GM12878 (cell line): Measurements from ENCODE around the gene NT5C. TPM values are rescaled to one million over a fixed set of nuclear protein-coding genes. Genes with fewer than 3 reads are reported as not detected.

Experiments used
- ATAC-seq: fragments of 200-7000 bp; cut with Tn5 transposase; 3 replicates; pipeline ENCODE4 v1.9.1; 2020; ENCODE audit warnings: mild to moderate bottlenecking, moderate library complexity
- BruUV-seq: library from RNA; stranded (reverse); fragments of 400-500 nt; replicated peaks from 2 replicates; lab custom pipeline; 2021; lab: Mats Ljungman, UMichigan
- CTCF ChIA-PET: fragments of 300-600 bp; sonication (Branson Sonifier 250); formaldehyde crosslinking; extraction: SDS; loops from one replicate; lab custom pipeline; 2021; ENCODE audit warnings: inconsistent platforms; lab: Yijun Ruan, JAX
- POLR2A ChIA-PET: fragments of 350-600 bp; formaldehyde crosslinking; extraction: SDS; loops from one replicate; lab custom pipeline; 2021; ENCODE audit warnings: inconsistent platforms; lab: Charles Lee
- RAD21 ChIA-PET: fragments of 300-600 bp; sonication (Branson Sonifier 250); formaldehyde crosslinking; loops from one replicate; lab custom pipeline; 2023; ENCODE audit warnings: antibody characterized with exemption; ENCODE audit not compliant: unreplicated experiment; lab: Charles Lee
- SMC1A ChIA-PET: fragments of 300-600 bp; sonication (Branson Sonifier 250); formaldehyde crosslinking; loops from one replicate; lab custom pipeline; 2023; ENCODE audit not compliant: unreplicated experiment, uncharacterized antibody; lab: Charles Lee
- DNase-seq: peaks from one replicate; pipeline ENCODE4 v3.0.0-alpha.2; 2011; ENCODE audit warnings: low read depth, low spot score
- FAIRE-seq: peaks from 3 replicates; lab custom pipeline; 2011; peaks lifted over from hg19 to GRCh38; lab: Jason Lieb, UNC
- H2AFZ ChIP-seq: 2 replicates; pipeline ENCODE4 v1.6.0; 2011; ENCODE audit warnings: low read depth, low read length, control low read depth; ENCODE audit not compliant: control insufficient read depth
- H3K27ac ChIP-seq: 2 replicates; pipeline ENCODE4 v1.5.1; 2011; ENCODE audit warnings: control low read depth; ENCODE audit not compliant: control insufficient read depth, insufficient read depth
- H3K27me3 ChIP-seq, 2 experiments: replicated peaks in 1 of 2; 2 replicates each; pipeline versions ENCODE4 v1.6.0 to v1.6.1; 2011; ENCODE audit warnings: low read length in 1 of 2; ENCODE audit not compliant: control insufficient read depth in 2 of 2, insufficient read depth in 2 of 2
- H3K36me3 ChIP-seq, 2 experiments: 2 replicates each; pipeline ENCODE4 v1.5.1; 2011; ENCODE audit warnings: low read length in 1 of 2; ENCODE audit not compliant: control insufficient read depth in 2 of 2, insufficient read depth in 2 of 2
- H3K4me1 ChIP-seq: 2 replicates; pipeline ENCODE4 v1.6.1; 2011; ENCODE audit warnings: mild to moderate bottlenecking, low read length, moderate library complexity, mixed read lengths; ENCODE audit not compliant: control insufficient read depth, insufficient read depth
- H3K4me2 ChIP-seq: 2 replicates; pipeline ENCODE4 v1.6.0; 2011; ENCODE audit warnings: control low read depth; ENCODE audit not compliant: control insufficient read depth, insufficient read depth
- H3K4me3 ChIP-seq: fragments of 200-600 bp; sonication (generic); 2 replicates; pipeline ENCODE4 v1.5.1; 2016
- H3K79me2 ChIP-seq: 2 replicates; pipeline ENCODE4 v1.6.0; 2011; ENCODE audit warnings: low read length; ENCODE audit not compliant: control insufficient read depth, insufficient read depth
- H3K9ac ChIP-seq: 2 replicates; pipeline ENCODE4 v1.8.0; 2011; ENCODE audit warnings: low read length, control low read depth, mixed read lengths; ENCODE audit not compliant: control insufficient read depth, insufficient read depth
- H3K9me3 ChIP-seq: replicated peaks from 3 replicates; pipeline ENCODE4 v1.5.1; 2011; ENCODE audit warnings: mild to moderate bottlenecking, low read length; ENCODE audit not compliant: control insufficient read depth, insufficient read depth
- H4K20me1 ChIP-seq: 2 replicates; pipeline ENCODE4 v1.6.0; 2011; ENCODE audit not compliant: control insufficient read depth, insufficient read depth
- BACH1 ChIP-seq: fragments of 450-650 bp; IDR thresholded peaks from 2 replicates; pipeline ENCODE4 v1.6.1; 2017; ENCODE audit warnings: mild to moderate bottlenecking, borderline replicate concordance
- BHLHE40 ChIP-seq, 2 experiments: fragments of 450-650 bp in 1 of 2; IDR thresholded peaks; 2 replicates each; pipeline ENCODE4 v1.6.1; 2011 to 2017; ENCODE audit warnings: low read depth in 2 of 2, borderline replicate concordance in 1 of 2, improper control_type of control experiment in 1 of 2, low read length in 1 of 2, mild to moderate bottlenecking in 1 of 2
- CTCF ChIP-seq, 3 experiments: IDR thresholded peaks in 2 of 3; conservative IDR thresholded peaks in 1 of 3; 2 replicates each; pipeline ENCODE4 v1.5.1; 2011; ENCODE audit warnings: low read depth in 3 of 3, low read length in 3 of 3, mild to moderate bottlenecking in 3 of 3, control low read depth in 2 of 3, moderate library complexity in 2 of 3, inconsistent platforms in 1 of 3, mixed read lengths in 1 of 3; ENCODE audit not compliant: control insufficient read depth in 2 of 3, insufficient read depth in 1 of 3; ENCODE audit errors: extremely low read depth in 1 of 3
- EGR1 ChIP-seq, 2 experiments: IDR thresholded peaks; 1 replicate in 1 of 2; 2 replicates in 1 of 2; pipeline ENCODE4 v1.6.1; 2011 to 2012; ENCODE audit warnings: low read depth in 2 of 2, low read length in 2 of 2, borderline replicate concordance in 1 of 2, mild to moderate bottlenecking in 1 of 2, moderate library complexity in 1 of 2
- FOXK2 ChIP-seq: fragments of 450-650 bp; IDR thresholded peaks from 2 replicates; pipeline ENCODE4 v1.6.1; 2017; ENCODE audit warnings: mild to moderate bottlenecking, moderate library complexity
- MLLT1 ChIP-seq: fragments of 450-650 bp; IDR thresholded peaks from 2 replicates; pipeline ENCODE4 v1.6.1; 2016; ENCODE audit warnings: mild to moderate bottlenecking
- NFYA ChIP-seq: IDR thresholded peaks from 2 replicates; pipeline ENCODE4 v1.6.1; 2011; ENCODE audit warnings: low read depth, mild to moderate bottlenecking, low read length, improper control_type of control experiment, borderline replicate concordance
- NR2F1 ChIP-seq: fragments of 450-650 bp; conservative IDR thresholded peaks from 2 replicates; pipeline ENCODE4 v1.6.1; 2017; ENCODE audit warnings: mild to moderate bottlenecking
- POLR2A ChIP-seq: IDR thresholded peaks from 2 replicates; pipeline ENCODE4 v1.6.1; 2011; ENCODE audit warnings: low read depth, mild to moderate bottlenecking, low read length
- SMAD5 ChIP-seq: IDR thresholded peaks from 2 replicates; pipeline ENCODE4 v1.6.1; 2016; ENCODE audit warnings: antibody characterized with exemption, low read depth
- SMC3 ChIP-seq: IDR thresholded peaks from 2 replicates; pipeline ENCODE4 v1.6.1; 2011; ENCODE audit warnings: low read length, improper control_type of control experiment, borderline replicate concordance
- TCF3 ChIP-seq: IDR thresholded peaks from 2 replicates; pipeline ENCODE4 v1.6.1; 2012; ENCODE audit warnings: low read depth, mild to moderate bottlenecking, low read length, borderline replicate concordance; ENCODE audit not compliant: insufficient read depth
- USF2 ChIP-seq: IDR thresholded peaks from 2 replicates; pipeline ENCODE4 v1.6.1; 2011; ENCODE audit warnings: low read depth, low read length, improper control_type of control experiment, borderline replicate concordance
- ZBED1 ChIP-seq: IDR thresholded peaks from 2 replicates; pipeline ENCODE4 v1.6.1; 2016; ENCODE audit warnings: borderline replicate concordance
- ZNF207 ChIP-seq: fragments of 450-650 bp; IDR thresholded peaks from 2 replicates; pipeline ENCODE4 v1.6.1; 2014; ENCODE audit warnings: antibody characterized with exemption, mild to moderate bottlenecking, borderline replicate concordance
- WGBS: methylation state at CpG from one replicate; pipeline ENCODE4 v1.1.6; 2016; ENCODE audit warnings: low lambda C conversion rate; ENCODE audit not compliant: insufficient replicate concordance, insufficient coverage; ENCODE audit errors: missing lambda C conversion rate; 5-methylcytosine and 5-hydroxymethylcytosine counted together
- in situ Hi-C: fragments of 300-500 bp; cut with MboI; formaldehyde crosslinking; loops from 9 replicates; pipeline ENCODE4 v1.14.3; 2018; ENCODE audit warnings: mixed read lengths
- intact Hi-C: fragments of 100-400 bp; cut with micrococcal nuclease; formaldehyde crosslinking; loops from one replicate; pipeline ENCODE4 v1.14.2; 2022; ENCODE audit not compliant: unreplicated experiment
- polyA plus RNA-seq, 11 experiments: library from polyadenylated mRNA; depleted of rRNA in 4 of 11; unstranded in 6 of 11; stranded (reverse) in 5 of 11; fragments of >200 nt; fragmentation: Nextera tagmentation in 4 of 11; fragmentation: Illumina TruSeq in 1 of 11; extraction: Ambion mirVana in 4 of 11; extraction: Trizol in 1 of 11; gene quantifications; 1 replicate in 1 of 11; 2 replicates in 10 of 11; pipeline versions ENCODE4 v1.2.1 to v1.2.3, GENCODE V29; 2011 to 2016; ENCODE audit warnings: inconsistent platforms in 2 of 11, missing spikeins in 2 of 11, low read depth in 1 of 11
- total RNA-seq, 4 experiments: library from RNA; depleted of rRNA in 3 of 4; stranded (reverse); fragments of >200 nt in 3 of 4; fragmentation: Illumina TruSeq in 1 of 4; extraction: Trizol in 1 of 4; gene quantifications; 2 replicates each; pipeline versions ENCODE4 v1.2.1 to v1.2.3, GENCODE V29; 2013 to 2021

NT5C gene
- total and polyA plus RNA-seq, 10 of the 15 experiments (the other 5 are each of a cell fraction or from before 2014, with no cell fraction given) = 3.7 to 158 (median 63.9) TPM

GRCh38 chr17:75093548-75094158, 37.9 kb downstream of the NT5C start (continued):
- TF ChIP-seq CTCF (IDR thresholded peaks at IDR 0.05 in 2 of 3, conservative IDR thresholded peaks at IDR 0.05 in 1 of 3; ENCODE audit: control insufficient read depth in 2 of 3, extremely low read depth in 1 of 3, insufficient read depth in 1 of 3, low read depth in 3 of 3, low read length in 3 of 3) (no peak), POLR2A (no peak), ZBED1 (no peak), BHLHE40 (IDR thresholded peaks at IDR 0.05; ENCODE audit: borderline replicate concordance in 1 of 2, low read depth in 2 of 2, low read length in 1 of 2) (no peak), BACH1 (no peak), SMAD5 (no peak), TCF3 (no peak), NR2F1 (no peak), MLLT1 (no peak)

GRCh38 chr17:75091855-75092327, 39.7 kb downstream of the NT5C start:
- ChIA-PET RAD21 (no interaction called here), SMC1A (no interaction called here), CTCF (interaction anchor here (1.4 to 1.7 kb wide), 2 partner anchors 13 to 14 kb away, joined by 4 to 7 read pairs; no protein-coding TSS in a partner anchor), POLR2A (no interaction called here)
- ATAC-seq = no peak
- H3K4me3 ChIP-seq = no peak overlapping the region
- H3K36me3 ChIP-seq = no peaks in the 10 kb centered on the region
- no peaks in the 10 kb centered on the region for H3K9me3 ChIP-seq
- FAIRE-seq = no peak
- in situ Hi-C loops (no loop called here), intact Hi-C loops (no loop called here)
- no peak overlapping the region for H3K27ac ChIP-seq
- H3K4me2 ChIP-seq = no peak overlapping the region
- H3K9ac ChIP-seq = no peak overlapping the region
- H2AFZ ChIP-seq = no peak overlapping the region
- H4K20me1 ChIP-seq = no peaks in the 10 kb centered on the region
- no peaks in the 10 kb centered on the region for H3K27me3 ChIP-seq
- no peaks in the 10 kb centered on the region for H3K79me2 ChIP-seq
- peaks cover 13% of the 10 kb centered on the region for H3K4me1 ChIP-seq
- TF ChIP-seq NFYA (no peak), MLLT1 (0 out of 2 replicates have a peak, but pooled peaks have one; percentile 43), USF2 (no peak), ZNF207 (no peak), SMC3 (no peak), FOXK2 (peak; percentile 13; the same call in 1 of the 2 replicates), EGR1 (IDR thresholded peaks at IDR 0.05; ENCODE audit: borderline replicate concordance in 1 of 2, low read depth in 2 of 2, low read length in 2 of 2) (no peak)
- whole genome bisulfite sequencing = 75% methylated on average over 10 of the region's 10 CpGs
- DNase-seq = no peak
- BruUV-seq = no TSS peak
